PC-9 (cell line): Measurements from ENCODE around the gene CT45A10.
"Not testable (repeated sequence)": the region's sequence is repeated elsewhere in the genome, so short reads cannot be mapped to it uniquely, and the experiment has no call there.

Experiments
- EZH2 ChIP-seq: fragments of 200-600 bp; sonication (generic); IDR thresholded peaks from 2 replicates; pipeline ENCODE4 v1.8.0; 2017; ENCODE audit warnings: antibody characterized with exemption, low read depth
- TF ChIP-seq, protein P1 (sequence below): fragments of 200-600 bp; sonication (generic); conservative IDR thresholded peaks from 2 replicates; pipeline ENCODE4 v1.6.1; 2017; ENCODE audit warnings: mixed run types, antibody characterized with exemption, mild to moderate bottlenecking, moderate library complexity

GRCh38 chrX:135882741-135883140 lies 10.5 kb downstream of the CT45A10 start:
- TF ChIP-seq, protein P1, sequence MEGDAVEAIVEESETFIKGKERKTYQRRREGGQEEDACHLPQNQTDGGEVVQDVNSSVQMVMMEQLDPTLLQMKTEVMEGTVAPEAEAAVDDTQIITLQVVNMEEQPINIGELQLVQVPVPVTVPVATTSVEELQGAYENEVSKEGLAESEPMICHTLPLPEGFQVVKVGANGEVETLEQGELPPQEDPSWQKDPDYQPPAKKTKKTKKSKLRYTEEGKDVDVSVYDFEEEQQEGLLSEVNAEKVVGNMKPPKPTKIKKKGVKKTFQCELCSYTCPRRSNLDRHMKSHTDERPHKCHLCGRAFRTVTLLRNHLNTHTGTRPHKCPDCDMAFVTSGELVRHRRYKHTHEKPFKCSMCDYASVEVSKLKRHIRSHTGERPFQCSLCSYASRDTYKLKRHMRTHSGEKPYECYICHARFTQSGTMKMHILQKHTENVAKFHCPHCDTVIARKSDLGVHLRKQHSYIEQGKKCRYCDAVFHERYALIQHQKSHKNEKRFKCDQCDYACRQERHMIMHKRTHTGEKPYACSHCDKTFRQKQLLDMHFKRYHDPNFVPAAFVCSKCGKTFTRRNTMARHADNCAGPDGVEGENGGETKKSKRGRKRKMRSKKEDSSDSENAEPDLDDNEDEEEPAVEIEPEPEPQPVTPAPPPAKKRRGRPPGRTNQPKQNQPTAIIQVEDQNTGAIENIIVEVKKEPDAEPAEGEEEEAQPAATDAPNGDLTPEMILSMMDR, result not testable (repeated sequence)
- not testable (repeated sequence) for TF ChIP-seq EZH2
